Measurements from ENCODE around the gene TRIM48.
"Not testable (repeated sequence)": the region's sequence is repeated elsewhere in the genome, so short reads cannot be mapped to it uniquely, and the experiment has no call there.

The TRIM48 gene

GRCh38 chr11:55261855-55262254 lies at the start of gene TRIM48:
Gene TRIM48 (plus strand): TSS chr11:55262155. CDS start chr11:55262268, 113 bp downstream.
- DNase-seq (ENCODE audit: low spot score) = not testable (repeated sequence)

- DNase-seq (ENCODE audit: low spot score) = not testable (repeated sequence)
Observed at GRCh38 chr11:55238316-55238715, 23.6 kb upstream of the TRIM48 start.

GRCh38 chr11:55263081-55263480 lies 1.1 kb downstream of the TRIM48 start:
- DNase-seq (ENCODE audit: low spot score) = no peak
